Liver (tissue), 2 donors: Measurements from ENCODE around the gene BRCA1.

ENCODE experiments used
- JUND ChIP-seq, 2 donors: IDR thresholded peaks; 2 replicates each; pipeline ENCODE4 v1.6.1; 2016; ENCODE audit warnings: antibody characterized with exemption in 2 of 2
- RAD21 ChIP-seq, 2 donors: IDR thresholded peaks; 2 replicates each; pipeline ENCODE4 v1.6.1; 2016; ENCODE audit warnings: antibody characterized with exemption in 2 of 2, mild to moderate bottlenecking in 2 of 2
- donor health status: healthy.

DNA sequence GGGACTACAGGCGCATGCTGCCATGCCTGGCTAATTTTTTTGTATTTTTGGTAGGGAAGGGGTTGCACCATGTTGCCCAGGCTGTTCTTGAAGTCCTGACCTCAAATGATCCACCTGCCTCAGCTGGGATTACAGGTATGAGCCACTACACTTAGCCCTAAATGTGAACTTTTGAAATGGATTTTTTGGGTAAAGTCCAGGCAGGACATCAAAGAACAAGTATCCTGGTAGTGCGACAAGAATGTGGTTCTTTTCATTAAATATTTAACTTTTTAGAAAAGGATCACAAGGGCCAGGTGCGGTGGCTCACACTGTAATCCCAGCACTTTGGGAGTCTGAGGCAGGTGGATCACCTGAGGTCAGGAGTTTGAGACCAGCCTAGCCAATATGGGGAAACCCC is 30.5 kb upstream of the BRCA1 start:
- no peak for TF ChIP-seq RAD21 (IDR thresholded peaks at IDR 0.05)
- no peak for TF ChIP-seq JUND (IDR thresholded peaks at IDR 0.05)
